Activated naive CD4-positive, alpha-beta T cell treated with anti-CD3 and anti-CD28 coated beads, Interleukin-2, amount 50 U/mL, for 24 hours (primary cell): ENCODE data around the gene CPOX.
"Not testable (repeated sequence)": the region's sequence is repeated elsewhere in the genome, so short reads cannot be mapped to it uniquely, and the experiment has no call there.

Source experiments
- H3K27ac Mint-ChIP-seq: one replicate; pipeline ENCODE4 v1.8.0; 2021; ENCODE audit warnings: mild to moderate bottlenecking, mixed read lengths
- H3K27me3 Mint-ChIP-seq: one replicate; pipeline ENCODE4 v1.8.0; 2021; ENCODE audit warnings: mixed read lengths
- H3K36me3 Mint-ChIP-seq: one replicate; pipeline ENCODE4 v1.8.0; 2021; ENCODE audit warnings: mixed read lengths
- H3K4me1 Mint-ChIP-seq: one replicate; pipeline ENCODE4 v1.8.0; 2021; ENCODE audit warnings: mixed read lengths
- H3K4me3 Mint-ChIP-seq: one replicate; pipeline ENCODE4 v1.8.0; 2021; ENCODE audit warnings: mild to moderate bottlenecking, mixed read lengths
- H3K9me3 Mint-ChIP-seq: one replicate; pipeline ENCODE4 v1.8.0; 2021; ENCODE audit warnings: mixed read lengths

Gene CPOX

GRCh38 chr3:98580401-98581386 lies 12.7 kb downstream of the CPOX start:
- H3K27me3 Mint-ChIP-seq, result no peaks in the 10 kb centered on the region
- H3K36me3 Mint-ChIP-seq, result peaks cover 36% of the 10 kb centered on the region
- H3K4me3 Mint-ChIP-seq, result no peak overlapping the region
- H3K9me3 Mint-ChIP-seq, result no peaks in the 10 kb centered on the region
- peaks cover 21% of the 10 kb centered on the region for H3K4me1 Mint-ChIP-seq
- peak overlapping the region; percentile 44 for H3K27ac Mint-ChIP-seq

- no peaks in the 10 kb centered on the region for H3K9me3 Mint-ChIP-seq
- peak overlapping the region; percentile 25 for H3K27ac Mint-ChIP-seq
- H3K4me3 Mint-ChIP-seq, result no peak overlapping the region
- no peaks in the 10 kb centered on the region for H3K27me3 Mint-ChIP-seq
- peaks cover 34% of the 10 kb centered on the region for H3K4me1 Mint-ChIP-seq
- peaks cover 19% of the 10 kb centered on the region for H3K36me3 Mint-ChIP-seq
Measured at GRCh38 chr3:98577178-98577895, 16.1 kb downstream of the CPOX start.

- Mint-ChIP-seq H3K27me3 (no peaks in the 10 kb centered on the region), H3K4me1 (peaks cover 47% of the 10 kb centered on the region), H3K36me3 (peaks cover 17% of the 10 kb centered on the region), H3K4me3 (no peak overlapping the region), H3K27ac (peak overlapping the region; percentile 77), H3K9me3 (no peaks in the 10 kb centered on the region)
Measured at GRCh38 chr3:98574132-98574531, 19.3 kb downstream of the CPOX start.

GRCh38 chr3:98573181-98573728 lies 20.2 kb downstream of the CPOX start:
- peaks cover 46% of the 10 kb centered on the region for H3K4me1 Mint-ChIP-seq

GRCh38 chr3:98568402-98568801 lies 25.0 kb downstream of the CPOX start:
- Mint-ChIP-seq H3K9me3 (no peaks in the 10 kb centered on the region), H3K27ac (no peak overlapping the region), H3K4me3 (no peak overlapping the region), H3K27me3 (no peaks in the 10 kb centered on the region), H3K36me3 (peaks cover 2% of the 10 kb centered on the region), H3K4me1 (peaks cover 78% of the 10 kb centered on the region)

More at GRCh38 chr3:98573181-98573728, 20.2 kb downstream of the CPOX start:
- H3K27me3 Mint-ChIP-seq, result no peaks in the 10 kb centered on the region
- no peaks in the 10 kb centered on the region for H3K9me3 Mint-ChIP-seq
- no peak overlapping the region for H3K4me3 Mint-ChIP-seq
- peaks cover 15% of the 10 kb centered on the region for H3K36me3 Mint-ChIP-seq
- H3K27ac Mint-ChIP-seq, result peak overlapping the region; percentile 93

- Mint-ChIP-seq H3K4me1 (peaks cover 78% of the 10 kb centered on the region), H3K9me3 (no peaks in the 10 kb centered on the region), H3K27me3 (no peaks in the 10 kb centered on the region), H3K27ac (peak overlapping the region; percentile 26), H3K36me3 (peaks cover 2% of the 10 kb centered on the region), H3K4me3 (no peak overlapping the region)
Measured at GRCh38 chr3:98567666-98568270, 25.6 kb downstream of the CPOX start.

GRCh38 chr3:98565843-98566242 lies 27.6 kb downstream of the CPOX start:
- Mint-ChIP-seq H3K27me3 (no peaks in the 10 kb centered on the region), H3K9me3 (no peaks in the 10 kb centered on the region), H3K4me1 (peaks cover 85% of the 10 kb centered on the region), H3K27ac (peak overlapping the region; percentile 86), H3K4me3 (peak overlapping the region; percentile 70), H3K36me3 (peaks cover 2% of the 10 kb centered on the region)

- Mint-ChIP-seq H3K27me3 (no peaks in the 10 kb centered on the region), H3K27ac (peak overlapping the region; percentile 86), H3K36me3 (peaks cover 2% of the 10 kb centered on the region), H3K4me3 (peak overlapping the region; percentile 70), H3K9me3 (no peaks in the 10 kb centered on the region), H3K4me1 (peaks cover 88% of the 10 kb centered on the region)
Measured at GRCh38 chr3:98565237-98565643, 28.2 kb downstream of the CPOX start.

GRCh38 chr3:98564282-98565005 lies 29.0 kb downstream of the CPOX start:
- peaks cover 2% of the 10 kb centered on the region for H3K36me3 Mint-ChIP-seq
- peaks cover 87% of the 10 kb centered on the region for H3K4me1 Mint-ChIP-seq
- H3K4me3 Mint-ChIP-seq, result peak overlapping the region; percentile 73
- no peaks in the 10 kb centered on the region for H3K9me3 Mint-ChIP-seq
- no peaks in the 10 kb centered on the region for H3K27me3 Mint-ChIP-seq
- H3K27ac Mint-ChIP-seq, result peak overlapping the region; percentile 94

GRCh38 chr3:98563661-98564281 lies 29.6 kb downstream of the CPOX start:
- Mint-ChIP-seq H3K36me3 (no peaks in the 10 kb centered on the region), H3K27ac (peak overlapping the region; percentile 94), H3K9me3 (no peaks in the 10 kb centered on the region), H3K4me3 (peak overlapping the region; percentile 63), H3K4me1 (peaks cover 87% of the 10 kb centered on the region), H3K27me3 (no peaks in the 10 kb centered on the region)

GRCh38 chr3:98561727-98562521 lies 31.5 kb downstream of the CPOX start:
- Mint-ChIP-seq H3K36me3 (no peaks in the 10 kb centered on the region), H3K27ac (peak overlapping the region; percentile 70), H3K4me3 (no peak overlapping the region), H3K9me3 (no peaks in the 10 kb centered on the region), H3K27me3 (no peaks in the 10 kb centered on the region), H3K4me1 (peaks cover 89% of the 10 kb centered on the region)

- Mint-ChIP-seq H3K36me3 (peaks cover 2% of the 10 kb centered on the region), H3K4me3 (no peak overlapping the region), H3K4me1 (peaks cover 87% of the 10 kb centered on the region), H3K27me3 (no peaks in the 10 kb centered on the region), H3K9me3 (no peaks in the 10 kb centered on the region), H3K27ac (peak overlapping the region; percentile 52)
Measured at GRCh38 chr3:98560911-98561310, 32.5 kb downstream of the CPOX start.

- not testable (repeated sequence) for H3K27me3 Mint-ChIP-seq, H3K27ac Mint-ChIP-seq, H3K9me3 Mint-ChIP-seq, H3K4me3 Mint-ChIP-seq, H3K36me3 Mint-ChIP-seq
- H3K4me1 Mint-ChIP-seq, result peaks cover 85% of the 10 kb centered on the region
Measured at GRCh38 chr3:98559769-98560168, 33.6 kb downstream of the CPOX start.
